Activated effector memory CD4-positive, alpha-beta T cell treated with anti-CD3 and anti-CD28 coated beads, Interleukin-2, amount 50 U/mL, for 16 hours (primary cell): ENCODE results near the gene FOXK2.

Experiments
- DNase-seq: peaks from one replicate; pipeline ENCODE4 v3.0.0-alpha.2; 2020

FOXK2 gene

DNA sequence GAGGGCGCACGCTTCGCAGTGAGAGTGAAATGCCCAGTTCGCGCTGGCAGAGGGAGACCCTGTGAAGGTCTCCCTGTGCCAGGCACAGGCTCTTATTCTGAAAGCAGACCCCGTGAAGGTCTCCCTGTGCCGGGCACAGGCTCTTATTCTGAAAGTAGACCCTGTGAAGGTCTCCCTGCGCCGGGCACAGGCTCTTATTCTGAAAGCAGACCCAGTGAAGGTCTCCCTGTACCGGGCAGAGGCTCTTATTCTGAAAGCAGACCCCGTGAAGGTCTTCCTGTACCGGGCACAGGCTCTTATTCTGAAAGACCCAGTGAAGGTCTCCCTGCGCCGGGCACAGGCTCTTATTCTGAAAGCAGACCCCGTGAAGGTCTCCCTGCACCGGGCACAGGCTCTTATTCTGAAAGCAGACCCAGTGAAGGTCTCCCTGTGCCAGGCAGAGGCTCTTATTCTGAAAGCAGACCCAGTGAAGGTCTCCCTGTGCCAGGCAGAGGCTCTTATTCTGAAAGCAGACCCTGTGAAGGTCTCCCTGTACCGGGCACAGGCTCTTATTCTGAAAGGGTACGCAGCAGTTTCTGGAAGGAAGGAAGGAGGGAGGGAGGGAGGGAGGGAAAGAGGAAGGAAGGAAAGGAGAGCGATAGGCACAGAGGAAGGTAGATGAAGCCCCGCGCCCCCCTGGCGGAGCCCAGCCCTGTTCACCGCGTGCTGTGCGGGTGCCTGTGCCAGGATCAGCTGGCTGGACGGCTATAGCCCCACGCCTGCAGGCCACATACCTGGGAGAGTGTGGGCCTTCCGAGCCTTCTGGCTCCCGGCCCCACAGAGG is 73.4 kb downstream of the FOXK2 start:
- peak; percentile 83 for DNase-seq

DNA sequence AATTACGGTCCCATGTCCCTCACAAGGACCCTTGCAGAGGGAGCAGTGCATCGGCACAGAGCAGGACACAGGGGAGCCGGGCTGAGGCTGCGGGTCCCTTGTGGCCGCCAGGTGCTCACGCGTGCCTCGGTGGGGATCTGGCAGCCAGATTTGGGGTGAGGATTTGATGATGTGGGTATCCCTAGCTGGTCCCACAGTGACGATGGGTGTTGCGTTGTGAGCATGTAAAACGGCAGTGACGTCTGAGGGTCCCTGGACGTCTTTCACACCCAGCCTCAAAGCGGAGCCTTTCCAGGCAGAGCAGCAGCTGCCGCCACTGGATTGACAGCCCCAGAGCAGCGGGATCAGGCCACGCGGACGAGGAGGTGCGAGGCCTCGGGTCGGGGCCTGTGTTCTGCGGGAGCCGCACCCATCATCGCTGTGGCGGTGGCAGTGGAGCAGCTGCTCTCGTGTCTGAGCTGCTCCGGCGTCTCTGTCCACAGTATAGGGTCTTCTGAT is 74.1 kb downstream of the FOXK2 start:
- no peak for DNase-seq

DNA sequence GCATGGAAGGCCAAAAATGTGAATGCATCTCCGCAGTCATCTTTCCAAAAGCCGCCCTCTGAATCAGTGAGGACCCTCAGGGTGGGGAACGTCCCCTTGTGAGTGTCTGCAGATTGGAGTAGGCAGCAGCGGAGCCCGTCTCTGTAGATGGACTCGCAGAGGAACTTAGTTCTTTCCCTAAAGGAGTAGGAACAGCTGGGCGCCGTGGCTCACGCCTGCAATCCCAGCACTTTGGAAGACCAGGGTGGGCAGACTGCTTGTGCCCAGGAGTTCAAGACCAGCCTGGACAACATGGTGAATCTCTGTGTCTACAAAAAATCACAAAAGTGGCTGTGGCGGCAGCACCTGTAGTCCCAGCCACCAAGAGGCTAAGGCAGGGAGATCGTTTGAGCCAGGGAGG is 75.0 kb downstream of the FOXK2 start:
- DNase-seq = no peak

DNA sequence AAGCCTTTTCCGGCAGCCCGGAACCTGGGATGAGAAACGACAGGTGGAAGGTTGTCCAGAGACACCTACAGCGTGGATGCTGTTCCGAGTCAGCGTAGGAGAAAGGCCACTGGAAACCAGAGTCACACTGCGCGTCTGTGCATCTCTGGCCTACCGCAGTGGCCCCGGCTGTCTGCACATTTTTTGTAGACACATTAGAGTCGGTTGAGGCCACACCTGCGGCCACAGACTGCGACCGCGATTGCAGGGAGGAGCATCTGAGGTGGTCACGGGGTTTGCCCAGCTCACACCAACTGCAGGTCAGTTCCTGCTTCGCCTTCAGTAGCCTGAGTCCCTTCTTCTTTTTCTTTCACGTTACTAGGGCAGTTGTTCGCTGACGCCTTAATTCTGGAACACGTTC is 76.4 kb downstream of the FOXK2 start:
- DNase-seq = no peak

DNA sequence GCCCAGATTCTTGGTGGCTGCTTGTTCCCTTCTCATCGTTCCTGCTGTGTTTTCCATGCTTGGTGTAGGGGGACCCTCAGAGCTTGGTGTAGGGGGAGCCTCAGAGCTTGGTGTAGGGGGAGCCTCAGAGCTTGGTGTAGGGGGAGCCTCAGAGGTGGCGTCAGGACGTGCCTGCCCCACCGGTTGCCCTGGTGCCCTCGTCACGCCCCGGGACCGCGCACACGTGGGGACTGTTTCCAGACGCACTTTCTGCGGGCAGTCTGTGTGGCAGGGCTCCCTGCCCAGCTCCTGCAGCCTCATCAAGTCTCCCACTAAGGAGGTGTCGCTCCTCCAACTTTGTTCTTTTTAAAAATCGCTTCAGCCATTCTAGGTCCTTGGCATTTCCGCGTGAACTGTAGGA is 76.8 kb downstream of the FOXK2 start:
- no peak for DNase-seq

DNA sequence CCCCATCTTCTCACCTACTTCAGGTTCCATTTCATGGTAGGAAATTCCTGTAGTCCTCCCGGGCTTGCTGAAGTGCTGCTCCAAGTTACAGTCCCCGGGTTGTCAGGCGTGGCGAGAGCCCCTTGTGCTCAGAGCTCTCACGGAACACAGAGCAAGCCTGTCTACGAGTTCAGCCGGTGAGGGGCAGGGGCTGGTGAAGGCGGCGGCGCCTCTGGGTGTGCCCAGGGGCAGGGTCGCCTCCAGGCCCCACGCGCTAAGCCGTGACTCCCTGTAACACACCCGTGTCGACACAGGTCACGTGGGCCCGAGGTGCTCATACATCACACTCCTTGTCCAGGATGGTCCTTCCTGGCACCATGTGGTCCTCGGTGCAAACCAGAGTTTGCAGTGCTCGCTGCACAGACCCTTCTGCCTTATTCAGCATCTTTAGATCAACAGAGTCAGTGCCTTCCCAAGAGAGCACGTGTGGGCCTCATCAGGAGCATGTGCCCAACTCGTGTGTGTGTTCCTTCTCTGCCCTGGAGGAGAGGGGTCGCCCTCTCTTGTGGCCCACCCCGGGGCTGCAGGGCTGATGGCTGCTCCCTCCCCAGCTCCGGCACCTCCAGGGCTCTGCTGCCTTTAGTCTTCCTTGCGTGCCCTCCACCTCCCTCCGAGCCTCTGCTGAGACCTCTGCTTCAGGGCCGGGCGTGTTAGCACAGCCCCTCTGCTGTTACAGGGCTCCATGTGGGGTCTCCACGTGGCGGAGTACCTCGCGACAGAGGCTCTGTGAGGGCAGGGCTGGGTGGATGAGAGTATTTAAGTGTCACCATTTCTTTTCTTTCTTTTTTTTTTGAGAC is 77.5 kb downstream of the FOXK2 start:
- no peak for DNase-seq

DNA sequence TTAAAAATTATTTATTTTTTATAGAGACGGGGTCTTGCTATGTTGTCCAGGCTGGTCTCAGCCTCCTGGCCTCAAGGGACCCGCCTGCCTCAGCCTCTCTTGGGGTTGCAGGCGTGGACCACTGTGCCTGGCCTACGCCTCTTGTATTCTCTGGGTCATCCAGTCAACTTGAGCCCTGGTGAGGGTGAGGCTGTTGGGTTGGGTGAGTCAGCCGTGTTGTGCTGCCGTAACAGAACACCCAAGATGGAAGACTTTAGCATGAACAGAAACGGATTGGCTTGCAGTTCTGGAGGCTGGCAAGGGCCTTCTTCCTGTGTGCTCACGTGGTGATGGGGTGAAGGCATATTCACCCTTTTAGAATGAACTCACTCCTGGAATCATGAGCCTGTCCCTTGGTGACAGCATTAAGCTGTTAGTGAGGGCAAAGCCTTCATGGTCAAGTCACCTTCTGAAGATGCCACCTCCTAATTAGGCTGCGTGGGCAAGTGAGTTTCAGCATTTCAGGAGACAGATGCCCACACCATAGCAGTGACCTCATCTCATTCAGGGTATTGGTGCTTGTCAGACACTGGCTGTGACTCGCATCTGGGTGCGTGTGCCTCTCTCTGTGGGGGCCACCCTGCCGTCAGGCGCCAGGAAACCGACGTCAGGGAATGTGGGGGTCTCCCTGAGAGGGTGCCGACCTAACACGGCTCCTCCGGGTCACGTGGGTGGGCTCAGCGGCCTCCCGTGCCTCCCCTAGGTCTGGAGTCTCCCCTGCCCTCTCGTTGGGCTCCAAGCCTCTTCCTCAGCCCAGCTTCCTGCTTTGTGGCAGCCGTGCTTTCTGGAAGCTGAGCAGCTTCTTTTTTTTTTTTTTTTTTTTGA is 79.0 kb downstream of the FOXK2 start:
- no peak for DNase-seq

DNA sequence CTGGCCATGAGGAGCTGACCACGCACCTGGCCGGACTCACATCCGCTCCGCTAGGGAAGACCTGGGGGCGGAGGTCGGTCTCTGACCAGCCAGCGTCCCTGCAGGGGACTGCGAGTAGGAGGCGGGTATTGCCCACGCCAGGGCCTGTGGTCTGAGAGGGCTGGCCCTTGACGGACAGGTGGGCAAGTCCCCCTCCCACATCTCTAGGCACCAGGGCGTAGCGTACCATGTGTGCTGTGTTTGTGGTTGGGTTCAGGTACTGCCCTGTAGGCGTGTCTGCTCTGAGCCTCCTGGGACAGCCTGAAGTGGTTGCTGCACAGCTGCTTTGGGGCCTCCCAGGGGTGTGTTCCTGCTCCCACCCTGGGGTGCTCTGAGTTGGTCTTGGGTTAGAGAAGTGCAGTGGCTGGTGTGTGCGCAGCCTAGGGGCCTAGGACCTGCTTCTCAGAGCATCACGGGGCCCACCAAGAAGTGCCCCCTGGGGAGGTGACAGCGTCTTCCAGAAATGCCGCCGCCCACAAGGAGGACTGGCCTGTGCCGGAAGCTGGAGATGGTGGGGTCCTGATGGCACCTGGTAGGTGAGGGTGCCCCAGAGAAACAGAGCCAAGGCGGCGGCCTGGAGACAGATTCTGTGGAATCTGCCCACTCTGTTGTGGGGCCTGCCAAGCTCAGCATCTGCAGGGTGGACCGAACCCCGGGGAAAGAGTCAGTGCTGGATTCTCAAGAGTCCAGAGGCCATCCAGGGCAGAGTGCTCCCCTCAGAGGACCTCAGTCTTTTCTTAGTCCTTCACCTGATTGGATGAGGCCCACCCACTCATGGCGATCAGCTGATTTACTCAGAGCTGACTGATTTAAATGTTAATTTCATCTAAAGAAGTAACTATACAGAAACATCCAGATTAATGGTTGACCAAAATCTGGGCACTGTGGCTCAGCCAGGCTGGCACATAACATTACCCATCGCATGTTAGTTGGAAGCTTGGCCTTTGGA is 80.4 kb downstream of the FOXK2 start:
- no peak for DNase-seq

DNA sequence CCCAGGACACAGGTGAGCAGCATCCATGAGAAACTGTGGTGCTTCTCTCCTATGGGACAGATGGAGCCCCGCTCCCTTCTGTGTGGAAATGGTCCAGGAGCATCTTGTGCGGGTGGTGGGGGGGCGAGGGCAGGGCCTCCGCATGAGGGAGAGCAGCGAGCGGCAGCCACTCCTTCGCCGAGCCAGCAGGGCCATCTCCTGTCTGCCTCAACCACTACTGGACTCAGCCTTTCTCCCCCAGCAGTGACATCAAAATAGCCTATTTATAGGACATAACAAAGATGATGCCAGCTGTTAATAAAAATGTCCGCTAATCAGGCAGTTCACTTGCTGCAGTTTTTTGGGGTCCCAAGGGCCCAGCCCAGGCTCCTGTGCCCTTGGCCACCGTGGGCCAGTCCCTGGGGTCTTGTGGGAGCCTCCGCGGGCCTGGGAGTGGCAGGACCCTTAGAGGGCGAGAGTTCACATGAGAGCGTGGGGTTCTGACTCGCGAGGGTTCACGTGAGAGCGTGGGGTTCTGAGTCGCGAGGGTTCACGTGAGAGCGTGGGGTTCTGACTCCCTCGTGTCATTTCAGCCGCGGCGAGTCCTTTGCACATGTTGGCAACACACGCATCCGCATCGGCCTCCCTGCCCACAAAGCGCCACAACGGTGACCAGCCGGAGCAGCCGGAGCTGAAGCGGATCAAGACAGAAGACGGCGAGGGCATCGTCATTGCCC is 81.4 kb downstream of the FOXK2 start:
- DNase-seq = no peak

DNA sequence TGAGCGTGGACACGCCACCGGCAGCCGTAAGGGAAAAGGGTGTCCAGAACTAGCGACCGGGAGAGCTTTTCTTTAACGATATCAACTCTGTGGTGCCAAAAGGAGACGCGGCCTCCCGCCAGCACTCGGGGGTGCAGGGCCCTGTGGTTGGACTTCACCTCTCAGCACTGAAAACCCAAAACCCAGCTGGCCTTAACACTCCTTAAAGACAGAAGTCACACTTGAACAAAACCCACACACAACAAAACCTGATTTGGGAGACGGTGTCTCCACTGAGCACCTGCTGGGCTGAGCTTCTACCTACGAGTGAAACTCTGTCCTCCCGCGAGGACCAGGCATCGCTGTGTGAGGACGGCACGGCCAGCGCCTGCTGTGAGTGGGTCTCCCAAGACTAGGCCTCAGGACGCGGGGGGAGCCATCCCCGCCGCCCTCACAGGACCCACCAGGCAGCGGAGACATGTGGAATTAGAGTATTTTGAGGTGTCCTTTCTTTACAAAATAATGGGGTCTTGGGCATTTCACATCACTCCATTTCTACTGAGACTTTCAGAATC is 82.0 kb downstream of the FOXK2 start:
- no peak for DNase-seq

DNA sequence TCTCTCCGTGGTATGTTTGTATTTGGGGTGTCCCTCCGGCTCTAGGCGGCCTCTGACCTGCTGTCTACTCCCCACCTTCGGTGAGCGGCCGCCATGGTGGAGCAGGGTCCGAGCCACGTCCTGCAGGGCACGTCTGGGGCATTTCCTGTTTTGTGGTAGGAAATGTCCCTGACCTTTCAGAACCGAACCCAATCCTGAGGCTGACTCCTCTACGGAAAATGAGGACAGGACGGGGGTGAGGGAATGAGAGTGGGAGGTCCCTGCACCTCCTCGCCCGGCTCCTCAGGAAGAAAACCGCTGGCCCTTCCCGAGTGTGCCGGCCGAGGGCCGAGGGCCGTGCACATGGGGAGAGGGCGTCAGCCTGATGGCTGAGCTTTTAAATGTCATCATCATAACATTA is 83.0 kb downstream of the FOXK2 start:
- DNase-seq = no peak

DNA sequence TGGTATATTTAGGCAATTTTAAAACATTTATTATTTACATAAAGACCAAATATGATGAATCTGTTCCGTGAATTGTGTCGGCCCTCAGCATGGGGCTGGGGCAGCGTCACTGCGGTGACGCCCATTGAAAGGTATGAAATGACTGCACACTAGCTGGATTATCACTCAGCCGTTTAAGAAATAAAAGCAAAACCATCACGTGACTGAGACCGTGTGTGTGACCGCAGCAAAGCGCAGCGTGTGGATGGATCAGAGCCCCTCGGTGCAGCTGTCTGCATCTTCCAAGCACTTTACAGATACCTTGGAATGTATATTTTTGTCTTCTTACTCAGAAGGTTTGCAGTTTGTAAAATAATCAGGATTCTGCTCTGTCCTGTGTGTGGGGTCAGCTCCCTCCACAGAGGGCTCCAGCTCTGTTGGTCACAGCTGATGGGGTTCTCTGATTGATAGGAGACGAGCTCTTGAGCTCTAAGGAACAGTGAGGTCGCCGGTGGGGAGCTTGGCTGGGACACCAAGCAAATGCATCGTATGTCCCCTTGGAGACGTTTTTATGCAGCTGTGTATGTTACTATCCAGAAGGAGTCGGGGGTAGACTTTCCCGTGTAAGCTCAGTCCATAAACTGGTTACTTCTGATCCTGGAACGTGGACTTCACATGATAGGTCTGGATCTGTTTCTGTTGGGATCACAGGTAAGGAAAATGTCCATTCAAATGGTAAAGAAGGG is 83.6 kb downstream of the FOXK2 start:
- DNase-seq = no peak

DNA sequence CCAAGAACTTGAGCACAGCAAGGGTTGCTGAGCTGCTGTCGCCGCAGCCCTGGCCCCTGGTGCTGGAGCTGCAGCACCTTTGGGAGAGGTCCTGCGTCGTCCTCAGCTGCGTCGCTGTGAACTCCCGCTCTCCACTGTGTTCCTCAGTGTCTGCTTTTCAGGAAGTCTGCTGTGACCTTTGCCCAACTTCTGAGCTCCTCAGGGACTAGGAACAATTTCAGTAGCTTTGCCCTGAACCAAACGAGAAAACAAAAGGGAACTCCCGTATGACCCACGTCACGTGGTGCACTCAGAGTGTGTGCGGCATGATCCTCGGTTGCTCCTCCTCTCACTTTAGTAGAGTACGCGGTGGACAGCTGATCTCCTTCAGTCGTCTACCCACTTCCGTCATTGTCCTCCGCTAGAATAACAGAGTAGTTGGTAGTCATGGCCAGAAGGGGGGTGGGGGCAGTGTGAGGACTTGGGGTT is 84.5 kb downstream of the FOXK2 start:
- no peak for DNase-seq

DNA sequence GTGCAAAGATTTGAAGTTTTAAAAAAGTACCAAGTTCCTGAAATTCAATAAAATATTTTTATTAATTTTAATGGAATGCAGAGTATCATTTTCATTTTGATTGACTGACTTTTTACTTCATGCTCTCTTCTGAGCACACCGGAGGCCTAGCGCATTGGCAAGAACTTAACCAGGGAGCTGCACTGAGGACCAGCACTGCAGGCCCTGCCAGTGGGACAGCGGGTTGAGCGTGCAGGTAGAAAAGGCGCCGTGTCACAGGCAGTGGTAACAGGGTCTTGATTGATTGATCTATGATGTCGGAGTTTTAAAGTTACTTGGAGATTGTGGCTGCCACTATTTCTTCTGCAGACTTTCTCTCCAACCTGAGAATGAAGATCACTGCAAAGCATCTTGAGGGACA is 85.0 kb downstream of the FOXK2 start:
- no peak for DNase-seq

DNA sequence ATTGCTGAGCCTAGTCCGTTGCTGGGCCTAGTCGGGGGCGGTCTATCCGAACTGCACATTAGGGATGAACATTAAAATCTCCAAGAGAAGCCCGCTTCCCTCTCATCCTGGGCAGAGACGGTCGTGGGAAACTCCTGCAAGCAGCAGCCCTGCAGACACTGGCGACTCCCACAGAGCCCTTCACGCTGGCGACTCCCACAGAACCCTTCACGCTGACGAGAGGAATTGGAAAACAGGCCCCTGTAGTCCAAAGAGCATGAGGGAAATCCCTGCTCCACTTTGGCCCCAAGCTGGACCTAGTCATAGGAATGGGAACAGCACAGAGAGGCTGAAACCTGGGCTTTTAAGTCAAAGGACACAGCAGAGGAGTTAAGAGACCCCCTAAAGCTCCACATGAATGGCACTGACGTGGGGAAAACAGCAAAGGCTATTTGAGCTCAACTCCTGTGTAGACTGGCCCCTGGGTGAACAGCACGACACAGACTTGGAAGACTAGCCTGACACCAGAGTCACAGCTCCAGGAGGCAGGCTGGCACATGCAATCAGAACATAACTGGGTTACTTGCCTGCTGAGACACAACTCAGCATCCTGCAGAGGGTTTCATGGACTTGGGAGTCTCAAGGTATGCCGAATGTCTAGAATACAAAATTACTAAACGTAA is 86.5 kb downstream of the FOXK2 start:
- no peak for DNase-seq

DNA sequence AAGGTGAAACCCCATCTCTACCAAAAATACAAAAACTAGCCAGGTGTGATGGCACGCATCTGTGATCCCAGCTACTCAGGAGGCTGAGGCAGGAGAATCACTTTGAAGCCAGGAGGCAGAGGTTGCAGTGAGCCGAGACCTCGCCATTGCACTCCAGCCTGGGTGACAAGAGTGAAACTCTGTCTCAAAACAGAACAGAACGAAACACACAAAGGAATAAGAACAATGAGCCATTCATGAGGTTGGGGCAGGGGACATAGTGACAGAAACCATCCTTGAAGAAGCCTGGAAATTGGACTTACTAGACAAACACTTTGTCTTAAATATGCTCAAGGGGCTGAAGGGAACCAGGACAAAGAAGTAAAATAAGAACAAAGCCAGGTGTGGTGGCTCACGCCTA is 89.3 kb downstream of the FOXK2 start:
- no peak for DNase-seq

DNA sequence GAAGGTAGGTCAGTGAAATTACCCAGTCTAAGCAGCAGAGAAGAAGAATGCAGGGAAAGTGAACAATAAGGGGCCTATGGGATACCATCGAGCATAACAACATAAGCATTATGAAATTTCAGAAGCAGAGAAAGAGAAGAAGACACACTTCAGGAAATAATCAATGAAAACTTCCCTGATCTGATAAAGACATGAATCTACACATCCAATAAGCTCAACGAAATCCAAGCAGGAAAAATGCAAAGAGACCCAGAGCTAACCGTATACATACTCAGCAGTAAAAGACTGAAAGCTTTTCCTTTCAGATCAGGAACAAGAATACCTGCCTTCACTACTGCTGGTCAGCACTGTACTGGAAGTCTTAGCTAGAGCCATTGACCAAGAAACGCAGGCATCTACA is 90.1 kb downstream of the FOXK2 start:
- no peak for DNase-seq

DNA sequence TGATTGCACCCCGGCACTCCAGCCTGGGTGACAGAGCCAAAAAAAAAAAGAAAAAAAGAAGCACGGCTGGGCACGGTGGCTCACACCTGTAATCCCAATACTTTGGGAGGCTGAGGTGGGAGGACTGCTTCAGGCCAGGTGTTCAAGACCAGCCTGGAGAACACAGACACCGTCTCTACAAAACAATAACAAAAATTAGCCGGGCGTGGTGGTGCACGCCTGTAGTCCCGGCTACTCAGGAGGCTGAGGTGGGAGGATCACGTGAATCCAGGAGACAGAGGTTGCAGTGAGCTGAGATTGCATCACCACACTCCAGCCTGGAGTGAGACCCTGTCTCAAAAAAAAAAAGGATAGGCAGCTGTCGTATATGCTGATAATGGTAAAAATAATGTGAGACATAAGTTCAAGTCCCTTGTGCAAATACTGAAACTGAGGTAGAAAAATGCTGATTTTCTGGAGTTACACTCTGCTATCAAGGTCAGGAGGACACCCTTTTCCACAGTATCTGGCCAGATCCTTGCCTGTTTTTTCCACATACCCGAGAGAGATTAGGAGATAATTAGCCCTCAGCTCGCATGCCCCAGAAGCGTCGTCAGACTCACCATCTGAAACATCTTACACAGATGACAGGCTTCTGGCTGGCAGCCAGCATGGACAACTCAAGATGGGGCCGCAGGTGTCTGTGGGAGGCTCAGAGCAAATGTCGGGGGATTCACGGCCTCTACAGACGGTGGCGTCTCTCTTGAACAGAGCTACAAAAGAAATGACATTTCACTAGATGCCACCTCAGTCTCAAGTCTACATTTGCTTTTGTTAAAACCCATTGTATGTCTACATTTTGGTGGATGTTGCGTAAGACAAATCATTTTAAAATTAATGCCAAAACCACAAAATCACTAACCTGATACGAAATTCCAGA is 91.9 kb downstream of the FOXK2 start:
- no peak for DNase-seq
